ENCODE results near the gene PTPRF. TPM values are rescaled to one million over a fixed set of nuclear protein-coding genes. Genes with fewer than 3 reads are reported as not detected.
"Not testable (repeated sequence)": the region's sequence is repeated elsewhere in the genome, so short reads cannot be mapped to it uniquely, and the experiment has no call there.

Gene PTPRF
- 1 to 10 TPM; 2.1 to 2.4 TPM for total RNA-seq

DNA sequence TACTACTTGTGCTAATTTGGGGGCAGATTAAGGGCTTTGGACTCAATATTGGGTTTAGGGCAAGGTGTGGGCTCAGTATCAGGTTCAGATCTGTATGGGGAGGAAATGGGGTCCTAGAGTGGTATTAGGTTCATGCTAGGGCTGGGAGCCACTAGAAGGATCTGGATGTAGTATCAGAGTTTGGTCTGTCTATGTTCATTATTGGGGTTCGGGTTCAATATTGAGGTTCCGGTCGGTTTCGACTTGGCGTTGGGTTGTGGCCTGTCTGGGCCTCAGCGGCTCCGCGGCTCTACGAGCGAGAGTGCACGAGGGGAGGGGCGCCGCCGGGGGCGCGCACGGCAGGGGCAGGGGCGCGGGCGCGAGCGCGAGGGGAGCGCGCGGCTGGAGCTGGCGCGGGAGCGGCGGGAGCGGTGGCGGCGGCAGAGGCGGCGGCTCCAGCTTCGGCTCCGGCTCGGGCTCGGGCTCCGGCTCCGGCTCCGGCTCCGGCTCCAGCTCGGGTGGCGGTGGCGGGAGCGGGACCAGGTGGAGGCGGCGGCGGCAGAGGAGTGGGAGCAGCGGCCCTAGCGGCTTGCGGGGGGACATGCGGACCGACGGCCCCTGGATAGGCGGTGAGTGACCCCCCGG, at the start of gene PTPRF:
PTPRF (plus strand) TSS at position 401 of the 624 bp plus-strand sequence. CDS start 14,193 bp downstream, outside the sequence.
- ChIA-PET POLR2A (interaction anchor here (1.2 to 1.3 kb wide), 2 partner anchors 78 to 120 kb away, joined by 3 read pairs; partner anchors contain the start of gene KDM4A), CTCF (interaction anchor here (0.6 to 3.0 kb wide), 5 partner anchors 24 to 425 kb away, joined by 3 to 20 read pairs (median 4); partner anchors contain the start of genes ARTN and KDM4A)
- Mint-ChIP-seq H3K27ac (no peak within 1 kb of the TSS), H3K9me3 (no peaks in the 10 kb centered on the region), H3K36me3 (ENCODE audit: low read depth) (no peaks in the 10 kb centered on the region), H3K4me3 (peak within 1 kb of the TSS; percentile 73), H3K27me3 (peaks cover 47% of the 10 kb centered on the region), H3K4me1 (peaks cover 20% of the 10 kb centered on the region)
- peak; percentile 23 for DNase-seq

DNA sequence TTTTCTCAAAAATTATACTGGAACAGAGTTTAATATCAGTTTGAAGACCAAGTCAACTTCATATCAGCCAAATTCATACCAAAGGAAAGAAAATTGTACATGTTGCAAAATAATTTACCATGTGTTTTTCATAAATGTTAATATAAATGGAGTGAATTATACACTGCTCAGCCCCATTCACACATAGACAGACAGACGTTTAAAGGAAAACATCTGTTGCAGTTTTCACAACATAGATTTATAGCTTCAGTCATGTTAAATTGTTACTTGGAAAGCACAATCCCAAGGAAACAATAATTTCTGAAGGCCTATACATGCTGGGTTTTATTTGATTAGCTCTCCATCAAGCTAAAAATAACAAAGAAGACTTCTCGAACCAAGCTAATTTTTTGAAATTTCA, 49.2 kb upstream of the PTPRF start:
- Mint-ChIP-seq H3K27me3 (peaks cover 9% of the 10 kb centered on the region), H3K36me3 (ENCODE audit: low read depth) (no peaks in the 10 kb centered on the region), H3K4me1 (peaks cover 7% of the 10 kb centered on the region), H3K9me3 (peaks cover 2% of the 10 kb centered on the region), H3K4me3 (no peak overlapping the region), H3K27ac (no peak overlapping the region)
- ChIA-PET POLR2A (no interaction called here), CTCF (no interaction called here)
- DNase-seq = no peak

DNA sequence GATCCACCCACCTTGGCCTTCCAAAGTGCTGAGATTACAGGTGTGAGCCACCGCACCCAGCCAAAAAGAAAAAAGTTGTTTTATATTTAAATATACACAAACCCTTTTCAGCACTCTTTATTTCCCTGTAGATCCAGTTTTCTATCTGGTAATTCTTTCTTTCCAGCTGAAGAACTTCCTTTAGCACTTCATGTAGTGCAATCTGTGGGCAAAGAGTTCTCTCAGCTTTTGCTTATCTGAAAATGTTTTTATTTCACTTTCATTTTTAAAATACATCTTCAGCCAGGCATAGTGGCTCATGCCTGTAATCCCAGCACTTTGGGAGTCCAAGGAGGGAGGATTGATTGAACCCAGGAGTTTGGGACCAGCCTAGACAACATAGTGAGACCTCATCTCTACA, 48.5 kb upstream of the PTPRF start:
- Mint-ChIP-seq H3K4me1 (peaks cover 7% of the 10 kb centered on the region), H3K27ac (no peak overlapping the region), H3K4me3 (no peak overlapping the region), H3K9me3 (peaks cover 2% of the 10 kb centered on the region), H3K36me3 (ENCODE audit: low read depth) (no peaks in the 10 kb centered on the region), H3K27me3 (peaks cover 9% of the 10 kb centered on the region)
- no peak for DNase-seq
- ChIA-PET POLR2A (interaction anchor here (1.5 kb wide), 1 partner anchor 28 kb away, joined by 4 read pairs; the partner anchor contains the start of gene HYI), CTCF (no interaction called here)

DNA sequence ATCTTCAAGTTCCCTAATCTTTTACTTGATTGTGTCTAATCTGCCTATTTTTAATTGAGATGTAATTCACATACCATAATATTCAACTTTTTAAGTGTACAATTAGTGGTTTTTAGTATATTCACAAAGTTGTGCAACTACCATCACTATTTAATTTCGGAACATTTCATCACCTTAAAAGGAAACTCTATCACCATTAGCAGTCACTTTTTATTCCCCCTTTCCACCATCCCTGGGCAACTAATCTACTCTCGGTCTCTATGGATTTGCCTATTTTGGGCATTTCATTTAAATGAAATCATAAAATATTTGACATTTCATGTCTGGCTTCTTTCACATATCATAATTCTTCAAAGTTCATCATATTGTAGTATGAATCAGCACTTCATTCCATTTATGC, 46.3 kb upstream of the PTPRF start:
- Mint-ChIP-seq H3K27me3 (peaks cover 6% of the 10 kb centered on the region), H3K27ac (no peak overlapping the region), H3K4me1 (peaks cover 7% of the 10 kb centered on the region), H3K9me3 (peaks cover 13% of the 10 kb centered on the region), H3K4me3 (no peak overlapping the region), H3K36me3 (ENCODE audit: low read depth) (peaks cover 3% of the 10 kb centered on the region)
- ChIA-PET POLR2A (no interaction called here), CTCF (no interaction called here)
- no peak for DNase-seq

DNA sequence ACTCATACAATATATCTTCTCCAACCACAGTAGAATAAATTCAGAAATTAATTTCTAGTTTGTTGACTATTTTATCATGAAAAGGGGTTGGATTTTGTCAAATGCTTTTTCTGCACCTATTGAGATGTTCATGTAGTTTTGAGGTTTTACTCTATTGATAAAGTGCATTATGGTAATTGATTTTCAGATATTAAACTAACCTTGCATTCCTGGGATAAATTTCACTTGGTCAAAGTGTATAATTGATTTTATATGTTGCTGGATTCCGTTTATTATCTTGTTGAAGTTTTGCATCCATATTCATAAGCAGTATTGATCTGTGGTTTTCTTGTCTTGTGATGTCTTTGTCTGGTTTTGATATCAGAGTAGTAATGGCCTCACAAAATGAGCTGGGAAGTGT, 42.5 kb upstream of the PTPRF start:
- Mint-ChIP-seq H3K4me1 (peaks cover 2% of the 10 kb centered on the region), H3K27me3 (peaks cover 10% of the 10 kb centered on the region), H3K36me3 (ENCODE audit: low read depth) (peaks cover 5% of the 10 kb centered on the region), H3K4me3 (no peak overlapping the region), H3K27ac (no peak overlapping the region), H3K9me3 (peaks cover 20% of the 10 kb centered on the region)
- POLR2A ChIA-PET = no interaction called here
- DNase-seq = no peak
- CTCF ChIA-PET = no interaction called here

DNA sequence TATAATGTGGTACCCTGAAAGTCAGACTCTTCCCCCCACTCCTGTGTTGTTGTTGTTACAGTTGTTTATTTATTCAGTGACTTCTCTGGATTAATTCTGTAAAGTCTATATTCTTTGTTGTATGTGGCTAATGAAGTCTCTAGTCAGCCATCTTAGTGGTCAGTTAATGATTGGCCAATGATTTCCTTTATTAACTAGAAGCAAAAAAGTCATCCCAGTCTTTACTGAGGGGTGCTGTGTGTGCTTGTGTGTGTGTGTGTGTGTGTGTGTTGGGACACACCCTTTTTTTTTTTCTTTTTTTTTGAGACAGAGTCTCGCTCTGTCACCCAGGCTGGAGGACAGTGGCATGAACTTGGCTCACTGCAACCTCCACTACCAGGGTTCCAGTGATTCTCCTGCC, 39.6 kb upstream of the PTPRF start:
- CTCF ChIA-PET = no interaction called here
- H3K4me1 Mint-ChIP-seq = no peaks in the 10 kb centered on the region
- POLR2A ChIA-PET = no interaction called here
- H3K27me3 Mint-ChIP-seq = peaks cover 25% of the 10 kb centered on the region
- DNase-seq = no peak
- H3K27ac Mint-ChIP-seq = no peak overlapping the region
- H3K9me3 Mint-ChIP-seq = peaks cover 17% of the 10 kb centered on the region
- peaks cover 5% of the 10 kb centered on the region for H3K36me3 Mint-ChIP-seq (ENCODE audit: low read depth)
- H3K4me3 Mint-ChIP-seq = no peak overlapping the region

DNA sequence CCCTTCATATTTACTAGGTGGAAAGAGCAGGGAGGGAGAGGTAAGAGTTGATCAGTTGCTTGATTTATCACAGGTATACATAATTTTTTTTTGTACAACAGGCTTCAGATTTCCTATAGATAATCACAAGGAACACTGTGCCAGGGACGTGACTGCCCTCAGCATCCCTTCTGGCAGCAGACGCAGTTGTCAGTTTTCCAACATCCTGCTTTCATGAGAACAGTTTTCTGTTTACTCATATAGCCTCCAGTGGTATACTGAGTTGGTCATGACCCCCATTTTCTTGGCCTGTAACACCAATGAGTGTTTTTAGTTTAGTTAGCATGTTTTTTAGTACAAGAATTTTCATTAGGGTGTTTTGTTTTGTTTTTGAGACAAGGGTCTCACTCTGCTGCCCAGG, 37.9 kb upstream of the PTPRF start:
- Mint-ChIP-seq H3K36me3 (ENCODE audit: low read depth) (peaks cover 5% of the 10 kb centered on the region), H3K27me3 (peaks cover 24% of the 10 kb centered on the region), H3K4me1 (no peaks in the 10 kb centered on the region), H3K9me3 (peaks cover 15% of the 10 kb centered on the region), H3K4me3 (no peak overlapping the region), H3K27ac (no peak overlapping the region)
- ChIA-PET CTCF (interaction anchor here (1.2 kb wide), 1 partner anchor 266 kb away, joined by 3 read pairs; no protein-coding TSS in a partner anchor), POLR2A (no interaction called here)
- no peak for DNase-seq

DNA sequence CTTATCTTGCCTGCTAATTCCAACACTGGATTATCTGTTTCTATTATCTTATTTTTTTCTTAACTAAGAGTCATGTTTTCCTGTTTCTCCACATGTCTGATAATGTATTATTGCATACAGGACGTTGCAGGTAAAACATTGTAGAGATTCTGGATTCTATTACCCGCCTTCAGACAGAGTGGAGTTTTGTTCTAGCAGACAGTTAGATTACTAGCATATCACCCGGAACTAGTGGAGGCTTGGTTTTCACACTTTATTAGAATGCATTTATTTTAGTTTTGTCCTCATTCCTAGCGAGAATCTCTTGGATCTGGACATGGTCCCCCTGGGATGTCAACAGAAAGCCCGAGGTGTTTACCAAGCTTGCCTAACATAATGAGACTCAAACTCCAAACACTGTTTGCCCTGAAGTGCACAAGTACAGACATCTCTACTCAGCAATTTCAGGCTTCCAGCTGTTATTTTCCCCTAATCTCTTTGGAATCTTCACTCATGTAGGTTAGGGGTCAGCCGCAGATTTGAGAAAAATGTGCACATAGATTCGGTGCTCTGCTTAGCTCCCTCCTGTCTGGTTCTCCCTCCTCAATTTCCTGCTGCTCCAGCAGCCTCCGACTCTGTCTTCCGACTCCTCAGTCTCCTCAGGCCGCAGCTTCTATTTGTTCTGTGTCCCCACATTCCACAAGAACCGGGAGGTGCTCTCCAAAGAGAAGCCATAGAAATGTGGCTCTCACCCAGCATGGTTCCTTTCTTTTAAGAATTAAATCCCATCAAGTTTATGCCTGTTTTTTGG, 36.8 kb upstream of the PTPRF start:
- Mint-ChIP-seq H3K27ac (no peak overlapping the region), H3K36me3 (ENCODE audit: low read depth) (peaks cover 2% of the 10 kb centered on the region), H3K4me1 (no peaks in the 10 kb centered on the region), H3K4me3 (no peak overlapping the region), H3K27me3 (peaks cover 24% of the 10 kb centered on the region), H3K9me3 (peaks cover 8% of the 10 kb centered on the region)
- ChIA-PET CTCF (interaction anchor here (1.2 kb wide), 1 partner anchor 267 kb away, joined by 3 read pairs; no protein-coding TSS in a partner anchor), POLR2A (no interaction called here)
- DNase-seq = no peak

DNA sequence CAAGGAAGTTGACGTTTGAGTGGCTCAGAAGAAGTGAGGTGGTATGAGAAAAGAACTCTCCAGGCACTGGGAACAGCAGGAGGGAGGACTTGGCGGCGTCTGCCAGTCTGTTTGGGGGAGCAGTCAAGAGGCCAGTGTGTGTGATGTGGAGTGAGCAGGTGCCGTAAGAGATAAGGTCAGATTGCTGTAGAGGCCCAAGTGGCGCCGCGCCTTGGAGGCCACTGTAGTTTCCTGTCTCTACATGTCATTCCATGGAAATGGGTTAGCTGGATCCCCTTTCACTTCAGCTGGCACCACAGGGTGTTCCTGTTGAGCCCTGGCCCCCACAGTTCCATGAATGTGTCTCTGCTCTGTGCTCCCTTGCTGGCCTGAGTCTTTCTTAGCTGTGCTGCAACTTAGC, 35.5 kb upstream of the PTPRF start:
- ChIA-PET CTCF (no interaction called here), POLR2A (no interaction called here)
- H3K36me3 Mint-ChIP-seq (ENCODE audit: low read depth) = no peaks in the 10 kb centered on the region
- H3K27ac Mint-ChIP-seq = no peak overlapping the region
- H3K4me3 Mint-ChIP-seq = no peak overlapping the region
- H3K9me3 Mint-ChIP-seq = peaks cover under 1% of the 10 kb centered on the region
- H3K4me1 Mint-ChIP-seq = no peaks in the 10 kb centered on the region
- peaks cover 27% of the 10 kb centered on the region for H3K27me3 Mint-ChIP-seq
- no peak for DNase-seq

DNA sequence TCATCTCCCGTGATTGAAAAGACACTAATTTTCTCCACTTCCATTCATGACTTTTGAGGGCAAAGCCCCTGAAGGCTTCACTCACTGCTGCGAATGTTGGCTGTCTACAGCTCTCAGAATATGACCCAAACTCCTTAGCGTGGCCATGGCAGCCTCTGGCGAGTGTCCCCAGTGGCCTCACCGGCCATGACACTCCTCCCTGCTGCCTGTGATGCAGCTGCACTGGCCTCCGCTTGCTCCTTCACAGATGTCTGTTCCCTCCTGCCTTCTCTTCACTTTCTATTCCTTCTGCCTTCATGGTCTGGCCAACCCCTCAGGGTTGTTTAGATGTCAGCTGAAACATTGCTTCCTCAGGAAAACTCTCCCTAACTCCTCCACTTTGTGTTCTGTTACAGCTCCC, 30.8 kb upstream of the PTPRF start:
- H3K36me3 Mint-ChIP-seq (ENCODE audit: low read depth) = no peaks in the 10 kb centered on the region
- no peak overlapping the region for H3K4me3 Mint-ChIP-seq
- ChIA-PET CTCF (no interaction called here), POLR2A (interaction anchor here (0.8 kb wide), 1 partner anchor 9 kb away, joined by 3 read pairs; no protein-coding TSS in a partner anchor)
- no peak overlapping the region for H3K27ac Mint-ChIP-seq
- H3K9me3 Mint-ChIP-seq = no peaks in the 10 kb centered on the region
- H3K27me3 Mint-ChIP-seq = peaks cover 18% of the 10 kb centered on the region
- no peak for DNase-seq
- H3K4me1 Mint-ChIP-seq = no peaks in the 10 kb centered on the region

DNA sequence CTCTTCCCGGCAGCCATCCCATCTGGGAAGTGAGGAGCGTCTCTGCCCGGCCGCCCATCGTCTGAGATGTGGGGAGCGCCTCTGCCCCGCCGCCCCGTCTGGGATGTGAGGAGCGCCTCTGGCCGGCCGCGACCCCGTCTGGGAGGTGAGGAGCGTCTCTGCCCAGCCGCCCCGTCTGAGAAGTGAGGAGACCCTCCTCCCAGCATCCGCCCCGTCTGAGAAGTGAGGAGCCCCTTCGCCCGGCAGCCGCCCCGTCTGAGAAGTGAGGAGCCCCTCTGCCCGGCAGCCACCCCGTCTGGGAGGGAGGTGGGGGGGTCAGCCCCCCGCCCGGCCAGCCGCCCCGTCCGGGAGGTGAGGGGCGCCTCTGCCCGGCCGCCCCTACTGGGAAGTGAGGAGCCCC, 28.9 kb upstream of the PTPRF start:
- CTCF ChIA-PET; DNase-seq; H3K27ac Mint-ChIP-seq; H3K36me3 Mint-ChIP-seq (ENCODE audit: low read depth); POLR2A ChIA-PET; H3K4me3 Mint-ChIP-seq; H3K4me1 Mint-ChIP-seq; H3K9me3 Mint-ChIP-seq: not testable (repeated sequence)
- peaks cover 11% of the 10 kb centered on the region for H3K27me3 Mint-ChIP-seq

DNA sequence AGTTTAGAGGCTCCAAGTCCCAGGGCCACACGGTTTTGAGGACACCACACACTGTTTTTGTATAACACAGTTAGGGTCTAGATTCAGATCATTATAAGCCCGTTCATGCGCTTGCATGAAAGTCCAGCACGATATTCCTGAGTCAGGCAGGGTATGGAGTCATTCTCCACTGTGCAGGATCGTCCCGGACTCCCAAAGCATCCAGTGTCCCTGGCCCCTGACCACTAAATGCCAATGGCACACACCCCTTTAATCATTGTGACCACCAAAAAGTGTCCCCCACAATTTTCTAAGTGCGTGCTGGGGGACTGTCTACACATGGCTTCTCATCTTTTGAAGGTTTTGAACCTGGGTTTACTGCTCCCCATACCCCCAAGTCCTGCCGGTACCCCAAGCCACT, 27.1 kb upstream of the PTPRF start:
- Mint-ChIP-seq H3K4me3 (no peak overlapping the region), H3K27me3 (peaks cover 9% of the 10 kb centered on the region), H3K27ac (no peak overlapping the region), H3K9me3 (no peaks in the 10 kb centered on the region), H3K36me3 (ENCODE audit: low read depth) (no peaks in the 10 kb centered on the region), H3K4me1 (peaks cover 3% of the 10 kb centered on the region)
- ChIA-PET POLR2A (no interaction called here), CTCF (no interaction called here)
- DNase-seq = no peak

DNA sequence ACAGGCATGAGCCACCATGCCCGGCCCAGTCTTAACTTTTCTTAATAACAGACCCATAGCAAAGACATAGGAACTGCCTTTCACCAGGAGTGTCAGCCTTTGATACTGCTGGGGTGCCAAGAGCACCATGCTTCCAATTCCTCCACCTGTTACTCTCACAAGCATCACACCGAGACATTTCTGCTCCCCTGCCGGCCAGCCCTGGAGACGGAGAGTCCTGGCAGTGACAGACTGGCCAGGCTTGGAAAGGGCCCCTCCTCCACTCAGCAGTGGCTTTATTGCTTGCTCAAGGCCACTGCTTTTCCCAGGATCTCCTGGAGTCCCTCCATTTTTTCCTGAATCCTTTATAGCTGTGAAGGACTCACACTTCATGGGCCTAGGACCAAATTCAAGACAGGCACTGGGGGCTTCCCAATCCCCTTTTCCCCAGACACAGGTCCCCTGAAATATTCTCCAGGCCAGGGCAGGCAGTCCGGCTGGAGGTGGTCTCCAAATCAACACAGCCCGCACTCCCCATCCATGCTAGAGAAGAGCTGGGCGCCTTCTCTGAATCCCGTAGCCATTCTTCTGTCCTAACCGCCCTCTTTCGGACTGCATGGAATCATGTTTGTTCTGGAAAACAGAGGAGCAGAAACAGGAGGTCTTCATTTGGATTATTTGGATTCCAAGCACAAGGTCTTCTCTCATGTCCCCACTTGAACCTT, 25.5 kb upstream of the PTPRF start:
- POLR2A ChIA-PET = no interaction called here
- H3K4me3 Mint-ChIP-seq = no peak overlapping the region
- no peaks in the 10 kb centered on the region for H3K9me3 Mint-ChIP-seq
- no peaks in the 10 kb centered on the region for H3K36me3 Mint-ChIP-seq (ENCODE audit: low read depth)
- CTCF ChIA-PET = no interaction called here
- H3K4me1 Mint-ChIP-seq = peaks cover 20% of the 10 kb centered on the region
- no peak for DNase-seq
- no peak overlapping the region for H3K27ac Mint-ChIP-seq
- H3K27me3 Mint-ChIP-seq = peaks cover 3% of the 10 kb centered on the region

All from activated CD4-positive, alpha-beta memory T cell treated with anti-CD3 and anti-CD28 coated beads, Interleukin-2, amount 10 ng/mL, durations not matched to agents 7 days and 5 days (primary cell).